Thyroid gland (tissue), 4 donors: ENCODE data around the gene TSPAN32.

Experiments used
- CTCF ChIP-seq, 6 experiments: fragments of 200-600 bp in 3 of 6; fragments of 450-650 bp in 3 of 6; sonication (generic) in 3 of 6; IDR thresholded peaks; one replicate each; pipeline ENCODE4 v1.5.1; 2016 to 2019; ENCODE audit warnings: antibody characterized with exemption in 6 of 6, mild to moderate bottlenecking in 2 of 6, inconsistent platforms in 1 of 6, moderate library complexity in 1 of 6
- POLR2A ChIP-seq, 2 donors: fragments of 450-650 bp; IDR thresholded peaks; one replicate each; pipeline ENCODE4 v1.6.1; 2017; ENCODE audit warnings: antibody characterized with exemption in 2 of 2, mild to moderate bottlenecking in 2 of 2, moderate library complexity in 1 of 2

GRCh38 chr11:2267851-2268728, 33.7 kb upstream of the TSPAN32 start:
- no peak for TF ChIP-seq CTCF (IDR thresholded peaks at IDR 0.05)
- TF ChIP-seq POLR2A (IDR thresholded peaks at IDR 0.05): no peak
